ENCODE data around the gene CCNG2.

Gene CCNG2

GRCh38 chr4:77209936-77210335 lies 52.9 kb downstream of the CCNG2 start:
- DNase-seq, result no peak

- DNase-seq, result no peak
Measured at GRCh38 chr4:77215107-77215506, 58.1 kb downstream of the CCNG2 start.

DNA sequence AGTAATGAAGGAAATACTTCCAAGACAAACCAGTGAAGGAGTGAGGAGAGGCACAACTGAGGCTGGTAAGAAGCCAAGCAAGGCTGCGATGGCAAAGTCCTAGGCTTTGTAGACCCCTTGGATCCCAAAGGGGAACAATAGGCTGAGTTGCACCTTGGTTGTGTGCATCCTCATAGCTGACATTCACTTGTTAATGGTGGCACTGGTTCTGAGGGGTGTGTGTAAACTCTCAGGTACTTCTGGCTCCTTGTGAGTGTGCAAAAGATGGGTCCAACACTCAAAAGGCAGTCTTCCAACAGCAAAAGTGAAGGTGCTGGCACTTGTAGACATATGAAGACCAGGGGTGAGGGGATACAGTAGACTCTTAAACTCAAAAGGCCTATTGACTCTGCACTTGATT lies 60.5 kb downstream of the CCNG2 start:
- no peak for DNase-seq

DNA sequence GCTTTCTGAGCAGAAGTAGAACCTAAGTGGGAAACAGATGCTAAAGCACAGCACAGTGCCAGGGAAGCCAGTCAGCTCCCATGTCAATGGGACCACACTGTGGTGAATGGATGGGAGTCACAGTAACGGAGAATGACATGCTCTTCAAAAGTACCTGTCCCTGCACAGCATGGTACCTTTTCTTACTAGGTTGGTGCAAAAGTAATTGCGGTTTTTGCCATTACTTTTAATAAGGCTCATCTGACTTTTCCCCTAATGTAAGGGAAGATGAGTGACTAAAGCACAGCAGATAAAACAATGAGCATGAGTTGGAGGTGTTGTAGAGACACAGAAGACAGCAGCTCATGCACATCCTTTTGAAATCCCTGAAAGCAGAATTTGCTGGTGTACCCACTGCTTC lies 62.3 kb downstream of the CCNG2 start:
- DNase-seq, result no peak

Data from 8988T (cell line).